Measurements from ENCODE around the gene ENOX1.

GRCh38 chr13:43478902-43479301 is 307.9 kb downstream of the ENOX1 start:
- TF ChIP-seq CTCF (optimal IDR thresholded peaks at IDR 0.05 in 1 of 3, IDR thresholded peaks at IDR 0.05 in 1 of 3, conservative IDR thresholded peaks at IDR 0.05 in 1 of 3; ENCODE audit: extremely low read depth in 1 of 3, insufficient read depth in 2 of 3, low read length in 3 of 3): no peak
- TF ChIP-seq EZH2 (IDR thresholded peaks at IDR 0.05; ENCODE audit: low read length): no peak

Data from keratinocyte (primary cell).